Measurements from ENCODE around the gene ARFGEF2. TPM values are rescaled to one million over a fixed set of nuclear protein-coding genes. Genes with fewer than 3 reads are reported as not detected.

Gene ARFGEF2
- polyA plus RNA-seq, 1 donor from 2014 or later: 19.8 TPM

DNA sequence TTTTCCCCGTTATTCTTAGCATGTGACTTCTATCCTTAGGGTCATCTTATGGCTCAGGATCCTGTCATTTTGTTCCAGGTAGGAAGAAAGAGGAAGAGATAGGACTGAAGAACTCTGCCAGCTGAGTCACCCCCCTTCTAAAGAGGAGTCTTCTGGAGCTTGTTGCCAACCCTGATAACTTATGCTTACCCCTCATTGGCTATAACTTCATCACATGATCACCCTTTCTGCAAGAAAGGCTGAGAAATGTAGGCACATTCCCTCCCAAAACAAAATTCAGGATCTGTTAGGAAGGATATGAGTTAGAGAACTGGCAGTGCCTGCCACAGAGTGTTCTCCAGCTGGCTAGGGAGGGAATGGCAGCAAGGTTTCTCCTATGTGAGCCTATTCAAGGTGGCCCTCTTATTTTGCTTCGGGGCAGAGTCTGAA, 35.6 kb downstream of the ARFGEF2 start:
- TF ChIP-seq, protein P1, sequence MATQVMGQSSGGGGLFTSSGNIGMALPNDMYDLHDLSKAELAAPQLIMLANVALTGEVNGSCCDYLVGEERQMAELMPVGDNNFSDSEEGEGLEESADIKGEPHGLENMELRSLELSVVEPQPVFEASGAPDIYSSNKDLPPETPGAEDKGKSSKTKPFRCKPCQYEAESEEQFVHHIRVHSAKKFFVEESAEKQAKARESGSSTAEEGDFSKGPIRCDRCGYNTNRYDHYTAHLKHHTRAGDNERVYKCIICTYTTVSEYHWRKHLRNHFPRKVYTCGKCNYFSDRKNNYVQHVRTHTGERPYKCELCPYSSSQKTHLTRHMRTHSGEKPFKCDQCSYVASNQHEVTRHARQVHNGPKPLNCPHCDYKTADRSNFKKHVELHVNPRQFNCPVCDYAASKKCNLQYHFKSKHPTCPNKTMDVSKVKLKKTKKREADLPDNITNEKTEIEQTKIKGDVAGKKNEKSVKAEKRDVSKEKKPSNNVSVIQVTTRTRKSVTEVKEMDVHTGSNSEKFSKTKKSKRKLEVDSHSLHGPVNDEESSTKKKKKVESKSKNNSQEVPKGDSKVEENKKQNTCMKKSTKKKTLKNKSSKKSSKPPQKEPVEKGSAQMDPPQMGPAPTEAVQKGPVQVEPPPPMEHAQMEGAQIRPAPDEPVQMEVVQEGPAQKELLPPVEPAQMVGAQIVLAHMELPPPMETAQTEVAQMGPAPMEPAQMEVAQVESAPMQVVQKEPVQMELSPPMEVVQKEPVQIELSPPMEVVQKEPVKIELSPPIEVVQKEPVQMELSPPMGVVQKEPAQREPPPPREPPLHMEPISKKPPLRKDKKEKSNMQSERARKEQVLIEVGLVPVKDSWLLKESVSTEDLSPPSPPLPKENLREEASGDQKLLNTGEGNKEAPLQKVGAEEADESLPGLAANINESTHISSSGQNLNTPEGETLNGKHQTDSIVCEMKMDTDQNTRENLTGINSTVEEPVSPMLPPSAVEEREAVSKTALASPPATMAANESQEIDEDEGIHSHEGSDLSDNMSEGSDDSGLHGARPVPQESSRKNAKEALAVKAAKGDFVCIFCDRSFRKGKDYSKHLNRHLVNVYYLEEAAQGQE (IDR thresholded peaks at IDR 0.05; ENCODE audit: borderline replicate concordance): no peak
- no peak for TF ChIP-seq MXI1 (conservative IDR thresholded peaks at IDR 0.05; ENCODE audit: poor library complexity, severe bottlenecking)
- TF ChIP-seq, protein P2, sequence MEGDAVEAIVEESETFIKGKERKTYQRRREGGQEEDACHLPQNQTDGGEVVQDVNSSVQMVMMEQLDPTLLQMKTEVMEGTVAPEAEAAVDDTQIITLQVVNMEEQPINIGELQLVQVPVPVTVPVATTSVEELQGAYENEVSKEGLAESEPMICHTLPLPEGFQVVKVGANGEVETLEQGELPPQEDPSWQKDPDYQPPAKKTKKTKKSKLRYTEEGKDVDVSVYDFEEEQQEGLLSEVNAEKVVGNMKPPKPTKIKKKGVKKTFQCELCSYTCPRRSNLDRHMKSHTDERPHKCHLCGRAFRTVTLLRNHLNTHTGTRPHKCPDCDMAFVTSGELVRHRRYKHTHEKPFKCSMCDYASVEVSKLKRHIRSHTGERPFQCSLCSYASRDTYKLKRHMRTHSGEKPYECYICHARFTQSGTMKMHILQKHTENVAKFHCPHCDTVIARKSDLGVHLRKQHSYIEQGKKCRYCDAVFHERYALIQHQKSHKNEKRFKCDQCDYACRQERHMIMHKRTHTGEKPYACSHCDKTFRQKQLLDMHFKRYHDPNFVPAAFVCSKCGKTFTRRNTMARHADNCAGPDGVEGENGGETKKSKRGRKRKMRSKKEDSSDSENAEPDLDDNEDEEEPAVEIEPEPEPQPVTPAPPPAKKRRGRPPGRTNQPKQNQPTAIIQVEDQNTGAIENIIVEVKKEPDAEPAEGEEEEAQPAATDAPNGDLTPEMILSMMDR (IDR thresholded peaks at IDR 0.05; ENCODE audit: poor library complexity, severe bottlenecking): no peak
- no peaks in the 10 kb centered on the region for H4K20me1 ChIP-seq (ENCODE audit: insufficient read depth)
- H3K79me2 ChIP-seq (replicated peaks; ENCODE audit: insufficient read depth, low read length): no peaks in the 10 kb centered on the region
- no peaks in the 10 kb centered on the region for H3F3A ChIP-seq (ENCODE audit: insufficient read depth, low read length, poor library complexity, severe bottlenecking)
- H3K9me2 ChIP-seq (ENCODE audit: insufficient read depth, low read length): no peaks in the 10 kb centered on the region
- no peaks in the 10 kb centered on the region for H3K27me3 ChIP-seq (ENCODE audit: insufficient read depth, low read depth, low read length)
- H3K36me3 ChIP-seq (ENCODE audit: insufficient read depth, low read length): peaks cover 7% of the 10 kb centered on the region
- H3K9ac ChIP-seq (ENCODE audit: low read length): no peak overlapping the region
- no peak overlapping the region for H2AFZ ChIP-seq (ENCODE audit: low read depth, low read length)
- no peak overlapping the region for H3K27ac ChIP-seq (ENCODE audit: low read length)
- H3K4me2 ChIP-seq (ENCODE audit: low read length): no peak overlapping the region
- H3K9me3 ChIP-seq (ENCODE audit: low read length): no peaks in the 10 kb centered on the region
- no peak overlapping the region for H3K4me3 ChIP-seq (ENCODE audit: low read length)

DNA sequence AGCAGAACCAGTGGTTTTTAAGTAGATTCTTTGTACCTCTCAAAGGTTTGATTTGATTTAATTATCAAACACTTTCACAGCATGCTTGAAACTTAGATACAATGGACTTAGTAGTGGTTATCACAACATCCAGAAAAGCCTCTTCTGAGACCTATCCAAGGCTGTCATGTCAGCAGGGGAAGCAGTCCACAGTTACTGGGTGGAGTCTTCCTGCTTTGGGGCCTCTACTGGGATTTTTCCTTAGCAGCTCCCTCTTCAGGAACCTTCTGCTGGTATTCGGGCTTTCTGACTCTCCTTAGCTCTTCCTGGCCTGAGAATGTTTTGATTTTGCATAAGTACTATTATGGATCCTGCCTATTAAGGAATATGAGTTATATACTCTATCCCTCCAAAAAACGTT, 36.0 kb downstream of the ARFGEF2 start:
- Histone ChIP-seq H3K4me3 (ENCODE audit: low read length) (no peak overlapping the region), H3F3A (ENCODE audit: insufficient read depth, low read length, poor library complexity, severe bottlenecking) (no peaks in the 10 kb centered on the region), H4K20me1 (ENCODE audit: insufficient read depth) (no peaks in the 10 kb centered on the region), H2AFZ (ENCODE audit: low read depth, low read length) (no peak overlapping the region), H3K79me2 (replicated peaks; ENCODE audit: insufficient read depth, low read length) (no peaks in the 10 kb centered on the region), H3K9me2 (ENCODE audit: insufficient read depth, low read length) (no peaks in the 10 kb centered on the region), H3K4me2 (ENCODE audit: low read length) (no peak overlapping the region), H3K9me3 (ENCODE audit: low read length) (no peaks in the 10 kb centered on the region), H3K9ac (ENCODE audit: low read length) (no peak overlapping the region), H3K36me3 (ENCODE audit: insufficient read depth, low read length) (peaks cover 7% of the 10 kb centered on the region), H3K27ac (ENCODE audit: low read length) (no peak overlapping the region), H3K27me3 (ENCODE audit: insufficient read depth, low read depth, low read length) (no peaks in the 10 kb centered on the region)
- TF ChIP-seq EP300 (conservative IDR thresholded peaks at IDR 0.05; ENCODE audit: poor library complexity, severe bottlenecking) (no peak), RAD21 (conservative IDR thresholded peaks at IDR 0.05) (no peak)
- TF ChIP-seq, protein P1 (IDR thresholded peaks at IDR 0.05; ENCODE audit: borderline replicate concordance): no peak
- TF ChIP-seq, protein P2 (IDR thresholded peaks at IDR 0.05; ENCODE audit: poor library complexity, severe bottlenecking): no peak
